A673 (cell line): ENCODE measurements around the gene LRP1B. TPM values are rescaled to one million over a fixed set of nuclear protein-coding genes. Genes with fewer than 3 reads are reported as not detected.

ENCODE experiments used
- BruUV-seq: library from RNA; stranded (reverse); fragments of 400-500 nt; replicated peaks from 2 replicates; lab custom pipeline; 2021; lab: Mats Ljungman, UMichigan
- CTCF ChIA-PET: fragments of 300-600 bp; sonication (Branson Sonifier 250); formaldehyde crosslinking; loops from one replicate; lab custom pipeline; 2022; ENCODE audit warnings: antibody characterized with exemption; lab: Charles Lee
- POLR2A ChIA-PET: fragments of 300-600 bp; sonication (Branson Sonifier 250); formaldehyde crosslinking; loops from one replicate; lab custom pipeline; 2022; ENCODE audit warnings: antibody characterized with exemption; ENCODE audit not compliant: low non-redundant PET; lab: Charles Lee
- DNase-seq: peaks from one replicate; pipeline ENCODE4 v3.0.0-alpha.2; 2015; ENCODE audit warnings: low spot score
- H3K27ac ChIP-seq: fragments of 200-600 bp; sonication (generic); 2 replicates; pipeline ENCODE4 v1.5.1; 2016; ENCODE audit warnings: mixed run types, low read depth, mild to moderate bottlenecking, mixed read lengths, antibody characterized with exemption, low read length; ENCODE audit not compliant: poor library complexity, severe bottlenecking
- H3K27me3 ChIP-seq: fragments of 200-600 bp; sonication (generic); replicated peaks from 2 replicates; pipeline ENCODE4 v1.6.1; 2017; ENCODE audit warnings: mixed run types, low read depth, mild to moderate bottlenecking, mixed read lengths, antibody characterized with exemption, low read length; ENCODE audit not compliant: insufficient read depth, poor library complexity
- H3K36me3 ChIP-seq: fragments of 200-600 bp; sonication (generic); 2 replicates; pipeline ENCODE4 v1.6.1; 2016; ENCODE audit warnings: mixed run types, mild to moderate bottlenecking, mixed read lengths, antibody characterized with exemption, low read length; ENCODE audit not compliant: insufficient read depth, poor library complexity, severe bottlenecking
- H3K4me1 ChIP-seq: fragments of 200-600 bp; sonication (generic); 2 replicates; pipeline ENCODE4 v1.6.1; 2017; ENCODE audit warnings: mixed run types, mild to moderate bottlenecking, mixed read lengths, antibody characterized with exemption, low read length; ENCODE audit not compliant: insufficient read depth, poor library complexity, severe bottlenecking
- H3K4me3 ChIP-seq: fragments of 200-600 bp; sonication (generic); 2 replicates; pipeline ENCODE4 v1.5.1; 2016; ENCODE audit warnings: low read depth, mixed run types, mild to moderate bottlenecking, mixed read lengths, low read length; ENCODE audit not compliant: poor library complexity, severe bottlenecking
- H3K9me3 ChIP-seq: fragments of 200-600 bp; sonication (generic); 2 replicates; pipeline ENCODE4 v1.6.1; 2016; ENCODE audit warnings: mixed run types, low read depth, mild to moderate bottlenecking, mixed read lengths, antibody characterized with exemption, low read length; ENCODE audit not compliant: poor library complexity, severe bottlenecking
- EZH2 ChIP-seq: fragments of 200-600 bp; sonication (generic); IDR thresholded peaks from 2 replicates; pipeline ENCODE4 v1.6.1; 2017; ENCODE audit warnings: borderline replicate concordance, low read depth, mild to moderate bottlenecking, mixed read lengths, antibody characterized with exemption, low read length; ENCODE audit not compliant: poor library complexity, severe bottlenecking
- intact Hi-C: fragments of 100-400 bp; cut with micrococcal nuclease; formaldehyde crosslinking; loops from one replicate; pipeline ENCODE4 v1.10.0; 2022; ENCODE audit not compliant: unreplicated experiment
- total RNA-seq: library from RNA; stranded (reverse); gene quantifications from 2 replicates; pipeline ENCODE4 v1.2.3, GENCODE V29; 2021
- TF ChIP-seq, protein P1 (sequence below): fragments of 300-800, 200-600 bp; sonication (generic); conservative IDR thresholded peaks from 2 replicates; pipeline ENCODE4 v1.5.1; 2017; ENCODE audit warnings: low read depth, mild to moderate bottlenecking, antibody characterized with exemption, low read length, moderate library complexity, mixed read lengths

The LRP1B gene
- total RNA-seq, 1 experiment from 2014 or later, result 9.9 TPM

- intact Hi-C loops, result no loop called here
- Histone ChIP-seq H3K9me3 (no peaks in the 10 kb centered on the region), H3K27me3 (no peaks in the 10 kb centered on the region), H3K36me3 (no peaks in the 10 kb centered on the region), H3K27ac (no peak overlapping the region), H3K4me3 (no peak overlapping the region), H3K4me1 (peaks cover 2% of the 10 kb centered on the region)
- no peak for TF ChIP-seq EZH2
- TF ChIP-seq, protein P1, sequence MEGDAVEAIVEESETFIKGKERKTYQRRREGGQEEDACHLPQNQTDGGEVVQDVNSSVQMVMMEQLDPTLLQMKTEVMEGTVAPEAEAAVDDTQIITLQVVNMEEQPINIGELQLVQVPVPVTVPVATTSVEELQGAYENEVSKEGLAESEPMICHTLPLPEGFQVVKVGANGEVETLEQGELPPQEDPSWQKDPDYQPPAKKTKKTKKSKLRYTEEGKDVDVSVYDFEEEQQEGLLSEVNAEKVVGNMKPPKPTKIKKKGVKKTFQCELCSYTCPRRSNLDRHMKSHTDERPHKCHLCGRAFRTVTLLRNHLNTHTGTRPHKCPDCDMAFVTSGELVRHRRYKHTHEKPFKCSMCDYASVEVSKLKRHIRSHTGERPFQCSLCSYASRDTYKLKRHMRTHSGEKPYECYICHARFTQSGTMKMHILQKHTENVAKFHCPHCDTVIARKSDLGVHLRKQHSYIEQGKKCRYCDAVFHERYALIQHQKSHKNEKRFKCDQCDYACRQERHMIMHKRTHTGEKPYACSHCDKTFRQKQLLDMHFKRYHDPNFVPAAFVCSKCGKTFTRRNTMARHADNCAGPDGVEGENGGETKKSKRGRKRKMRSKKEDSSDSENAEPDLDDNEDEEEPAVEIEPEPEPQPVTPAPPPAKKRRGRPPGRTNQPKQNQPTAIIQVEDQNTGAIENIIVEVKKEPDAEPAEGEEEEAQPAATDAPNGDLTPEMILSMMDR, result no peak
- BruUV-seq, result no TSS peak
- CTCF ChIA-PET, result no interaction called here
- no peak for DNase-seq
- POLR2A ChIA-PET, result no interaction called here
Observed at GRCh38 chr2:141639809-141640208, 491.0 kb downstream of the LRP1B start.

GRCh38 chr2:141633132-141633531 lies 497.7 kb downstream of the LRP1B start:
- Histone ChIP-seq H3K36me3 (no peaks in the 10 kb centered on the region), H3K27ac (no peak overlapping the region), H3K4me3 (no peak overlapping the region), H3K27me3 (no peaks in the 10 kb centered on the region), H3K4me1 (no peaks in the 10 kb centered on the region), H3K9me3 (no peaks in the 10 kb centered on the region)
- ChIA-PET POLR2A (no interaction called here), CTCF (no interaction called here)
- no TSS peak for BruUV-seq
- intact Hi-C loops, result no loop called here
- DNase-seq, result no peak
- TF ChIP-seq, protein P1, result no peak
- no peak for TF ChIP-seq EZH2

- no peaks in the 10 kb centered on the region for H3K4me1 ChIP-seq
- H3K9me3 ChIP-seq, result no peaks in the 10 kb centered on the region
- no peak for DNase-seq
- H3K27me3 ChIP-seq, result no peaks in the 10 kb centered on the region
- intact Hi-C loops, result no loop called here
- H3K36me3 ChIP-seq, result no peaks in the 10 kb centered on the region
- no peak overlapping the region for H3K4me3 ChIP-seq
- no peak overlapping the region for H3K27ac ChIP-seq
- TF ChIP-seq, protein P1, result no peak
- no peak for TF ChIP-seq EZH2
- ChIA-PET CTCF (no interaction called here), POLR2A (no interaction called here)
- no TSS peak for BruUV-seq
Observed at GRCh38 chr2:141630407-141630930, 500.3 kb downstream of the LRP1B start.
